Measurements from ENCODE around the gene ELAVL2.

ELAVL2 gene

DNA sequence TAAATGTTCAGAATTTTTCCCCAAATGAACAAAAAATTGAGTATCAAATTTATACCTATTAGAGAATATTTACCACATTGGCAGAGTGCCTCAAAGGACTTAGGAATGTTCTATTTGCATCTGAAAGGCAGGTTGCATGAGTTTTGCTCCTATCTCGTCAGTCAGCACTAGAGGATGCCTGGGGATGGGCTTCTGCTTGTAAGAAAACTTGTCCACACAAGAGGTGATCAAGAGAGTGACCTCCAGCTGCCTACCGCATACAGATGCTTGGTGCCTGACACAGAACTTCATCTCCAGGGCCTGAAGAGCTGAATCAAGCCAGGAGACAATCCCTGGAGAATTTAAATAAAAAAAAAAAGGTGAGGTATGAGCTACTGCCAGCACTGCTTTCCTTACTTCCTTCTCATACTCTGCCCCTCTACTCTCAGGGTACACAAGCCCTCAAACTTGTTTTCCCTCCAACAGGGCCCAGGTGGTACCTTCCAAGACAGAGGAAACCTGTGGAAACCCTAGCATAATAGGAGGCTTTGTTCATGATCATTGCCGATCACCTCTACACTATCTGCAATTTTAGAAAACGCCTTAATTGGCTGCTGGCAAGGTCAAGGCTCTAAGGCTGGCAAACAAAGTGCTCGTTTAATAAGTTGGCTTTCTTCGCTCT is 166.6 kb downstream of the ELAVL2 start:
- DNase-seq (ENCODE audit: low read depth): no peak

GRCh38 chr9:23658376-23659258 is 167.4 kb downstream of the ELAVL2 start:
- DNase-seq (ENCODE audit: low read depth): no peak

GRCh38 chr9:23651051-23651450 is 175.0 kb downstream of the ELAVL2 start:
- DNase-seq (ENCODE audit: low read depth): no peak

- no peak for DNase-seq (ENCODE audit: low read depth)
Observed at GRCh38 chr9:23648651-23649050, 177.4 kb downstream of the ELAVL2 start.

GRCh38 chr9:23644896-23645295 is 181.1 kb downstream of the ELAVL2 start:
- no peak for DNase-seq (ENCODE audit: low read depth)

DNA sequence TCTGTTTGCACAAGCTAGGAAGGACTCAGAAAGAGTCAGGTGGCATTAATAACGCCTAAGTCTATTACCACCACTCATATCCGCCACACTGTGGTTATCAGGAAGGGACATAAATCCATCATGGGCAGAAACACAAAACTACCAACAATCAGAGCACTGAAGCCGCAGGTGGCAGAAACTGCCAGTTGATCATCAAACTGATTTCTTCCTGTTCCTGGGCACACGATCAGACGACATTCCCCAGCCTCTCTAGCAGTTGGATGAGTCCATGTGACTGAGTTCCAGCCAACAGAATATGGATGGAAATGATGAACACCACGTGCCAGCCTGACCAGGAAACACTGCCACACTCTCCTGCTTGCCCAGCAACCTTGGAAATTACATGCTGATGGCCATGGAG is 181.7 kb downstream of the ELAVL2 start:
- DNase-seq (ENCODE audit: low read depth): no peak

GRCh38 chr9:23643656-23644258 is 182.3 kb downstream of the ELAVL2 start:
- no peak for DNase-seq (ENCODE audit: low read depth)

Measured in stimulated activated CD8-positive, alpha-beta memory T cell treated with anti-CD3 and anti-CD28 coated beads, Interleukin-12 subunit alpha, Interleukin-12 subunit beta, amount 100 ng/mL, for 1 hour (primary cell).